Adrenal gland (tissue), 12 donors: ENCODE results near the gene KPNA3. TPM values are rescaled to one million over a fixed set of nuclear protein-coding genes. Genes with fewer than 3 reads are reported as not detected.

Experiments used
- DNase-seq, 7 donors: peaks; one replicate each; pipeline ENCODE4 v3.0.0-alpha.2; 2019 to 2020
- H3K27ac ChIP-seq, 5 donors: fragments of 200-600 bp; sonication (generic) in 4 of 5; 1 replicate in 3 of 5; 2 replicates in 2 of 5; pipeline versions ENCODE4 v1.5.1 to v1.8.0; 2016 to 2020; ENCODE audit warnings: mild to moderate bottlenecking in 1 of 5
- H3K27me3 ChIP-seq: fragments of 200-600 bp; 2 replicates; pipeline ENCODE4 v1.8.0; 2021
- H3K36me3 ChIP-seq, 2 donors: fragments of 200-600 bp; replicated peaks in 1 of 2; 1 replicate in 1 of 2; 2 replicates in 1 of 2; pipeline versions ENCODE4 v1.5.1 to v1.8.0; 2018 to 2022
- H3K4me1 ChIP-seq, 2 donors: fragments of 200-600 bp; replicated peaks in 1 of 2; 1 replicate in 1 of 2; 2 replicates in 1 of 2; pipeline versions ENCODE4 v1.5.1 to v1.8.0; 2018 to 2021
- H3K4me3 ChIP-seq, 4 donors: fragments of 200-600 bp; sonication (generic) in 3 of 4; one replicate each; pipeline ENCODE4 v1.5.1; 2016 to 2018
- H3K9me3 ChIP-seq, 3 donors: fragments of 200-600 bp; sonication (generic) in 1 of 3; replicated peaks in 1 of 3; 1 replicate in 2 of 3; 2 replicates in 1 of 3; pipeline versions ENCODE4 v1.5.1 to v1.8.0; 2016 to 2021
- POLR2A ChIP-seq, 2 donors: fragments of 450-650 bp; IDR thresholded peaks; one replicate each; pipeline ENCODE4 v1.6.1; 2017; ENCODE audit warnings: antibody characterized with exemption in 2 of 2, mild to moderate bottlenecking in 2 of 2, moderate library complexity in 1 of 2
- WGBS, 4 donors: extraction: QIAGEN DNeasy Blood & Tissue Kit in 2 of 4; methylation state at CpG; one replicate each; pipeline versions ENCODE4 v1.1.5 to v1.1.7; 2013 to 2017; 5-methylcytosine and 5-hydroxymethylcytosine counted together
- intact Hi-C, 2 donors: fragments of 100-400 bp; cut with DNase I; formaldehyde crosslinking; loops; one replicate each; pipeline versions ENCODE4 v1.14.1 to v1.15.0; 2022 to 2023
- polyA plus RNA-seq, 3 donors: library from polyadenylated mRNA; stranded (reverse); fragments of 200-250 nt in 2 of 3; fragments of 350-450 nt in 1 of 3; fragmentation: Illumina TruSeq in 1 of 3; extraction: RNeasy Lipid Tissue Mini Kit (QIAGEN cat#74804) in 1 of 3; gene quantifications; one replicate each; pipeline ENCODE4 v1.2.3, GENCODE V29; 2013 to 2014
- total RNA-seq, 9 donors: library from RNA; depleted of rRNA in 4 of 9; stranded (reverse); fragments of >200 nt in 4 of 9; fragments of 120-200 nt in 1 of 9; fragmentation: NEBNext Ultra II Directional in 1 of 9; extraction: Animal tissue kit (Norgen Biotek cat#: 25700) in 1 of 9; gene quantifications; one replicate each; pipeline versions ENCODE4 v1.1.0 to v1.2.4, GENCODE V29; 2013 to 2023
- TF ChIP-seq, protein P1 (sequence below), 6 experiments: fragments of 450-650 bp in 4 of 6; fragments of 200-600 bp in 2 of 6; sonication (generic) in 1 of 6; IDR thresholded peaks; 1 replicate in 5 of 6; 2 replicates in 1 of 6; pipeline versions ENCODE4 v1.5.1 to v1.8.0; 2016 to 2021; ENCODE audit warnings: antibody characterized with exemption in 6 of 6, mild to moderate bottlenecking in 2 of 6, moderate library complexity in 1 of 6
- donor health status: healthy with polysubstance abuse.
- donor health status: Bipolar disorder and iron deficiency.
- donor health status: DM: yes; HTN: yes; CAD: no.
- donor health status: DM: no; HTN: no; CAD: no.
- donor health status: DM: no; HTN: no; CAD: no.
- donor health status: DM: yes; HTN: yes; CAD: no.

The KPNA3 gene
- total and polyA plus RNA-seq, 12 donors = 8.6 to 43.8 (median 20.5) TPM

DNA sequence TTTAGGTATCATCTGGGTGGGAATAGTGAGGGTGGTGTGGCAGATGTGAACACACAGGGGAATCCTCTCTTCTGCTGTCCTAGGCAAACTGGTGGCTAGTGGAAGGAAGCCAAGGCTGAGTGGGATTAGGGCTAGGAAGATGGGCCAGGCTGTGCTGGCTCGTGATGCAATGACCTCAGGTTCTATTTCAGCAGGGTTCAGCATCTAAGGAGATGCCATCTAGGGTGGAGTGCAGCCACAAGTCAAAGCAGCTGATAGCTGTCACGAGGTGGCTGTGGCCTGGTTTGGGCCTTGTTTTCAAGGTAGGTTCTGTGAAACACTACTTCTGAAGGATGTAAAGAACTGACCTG lies 142.5 kb downstream of the KPNA3 start:
- intact Hi-C loops = no loop called here

More for the DNA sequence above, 142.5 kb downstream of the KPNA3 start:
- DNase-seq = no peak
- no peaks in the 10 kb centered on the region for H3K36me3 ChIP-seq
- H3K9me3 ChIP-seq = no peaks in the 10 kb centered on the region
- no peak overlapping the region for H3K27ac ChIP-seq
- H3K4me3 ChIP-seq = no peak overlapping the region
- no peaks in the 10 kb centered on the region for H3K27me3 ChIP-seq
- no peaks in the 10 kb centered on the region for H3K4me1 ChIP-seq
- WGBS, 4 donors = 73 to 91% (median 80%) methylated on average over 2 of the region's 2 CpGs
- TF ChIP-seq, protein P1, sequence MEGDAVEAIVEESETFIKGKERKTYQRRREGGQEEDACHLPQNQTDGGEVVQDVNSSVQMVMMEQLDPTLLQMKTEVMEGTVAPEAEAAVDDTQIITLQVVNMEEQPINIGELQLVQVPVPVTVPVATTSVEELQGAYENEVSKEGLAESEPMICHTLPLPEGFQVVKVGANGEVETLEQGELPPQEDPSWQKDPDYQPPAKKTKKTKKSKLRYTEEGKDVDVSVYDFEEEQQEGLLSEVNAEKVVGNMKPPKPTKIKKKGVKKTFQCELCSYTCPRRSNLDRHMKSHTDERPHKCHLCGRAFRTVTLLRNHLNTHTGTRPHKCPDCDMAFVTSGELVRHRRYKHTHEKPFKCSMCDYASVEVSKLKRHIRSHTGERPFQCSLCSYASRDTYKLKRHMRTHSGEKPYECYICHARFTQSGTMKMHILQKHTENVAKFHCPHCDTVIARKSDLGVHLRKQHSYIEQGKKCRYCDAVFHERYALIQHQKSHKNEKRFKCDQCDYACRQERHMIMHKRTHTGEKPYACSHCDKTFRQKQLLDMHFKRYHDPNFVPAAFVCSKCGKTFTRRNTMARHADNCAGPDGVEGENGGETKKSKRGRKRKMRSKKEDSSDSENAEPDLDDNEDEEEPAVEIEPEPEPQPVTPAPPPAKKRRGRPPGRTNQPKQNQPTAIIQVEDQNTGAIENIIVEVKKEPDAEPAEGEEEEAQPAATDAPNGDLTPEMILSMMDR (IDR thresholded peaks at IDR 0.05) = no peak
- TF ChIP-seq POLR2A (IDR thresholded peaks at IDR 0.05) = no peak

Other genes with a start within 250 kb of the KPNA3 start
- 10 to 100 TPM; 11.9 to 87.5 (median 39.5) TPM for gene RCBTB1, start 207.1 kb downstream of the KPNA3 start, total RNA-seq
- gene RCBTB1, start 207.1 kb downstream of the KPNA3 start, polyA plus RNA-seq = 10 to 100 TPM; 11.7 to 25.6 (median 19.6) TPM
- 1 to 10 TPM in 6 of 9 donors, under 1 TPM in 3; 0.18 to 2.9 (median 1.6) TPM for gene ARL11, start 164.2 kb downstream of the KPNA3 start, total RNA-seq
- 1 to 10 TPM in 2 of 3 donors, under 1 TPM in 1; 0.62 to 2.3 (median 1.1) TPM for gene ARL11, start 164.2 kb downstream of the KPNA3 start, polyA plus RNA-seq
- 100 to 1,000 TPM in 7 of 9 donors, 10 to 100 TPM in 2; 45.2 to 302 (median 173) TPM for gene EBPL, start 101.2 kb downstream of the KPNA3 start, total RNA-seq
- 10 to 100 TPM; 47.2 to 98.5 (median 83.4) TPM for gene EBPL, start 101.2 kb downstream of the KPNA3 start, polyA plus RNA-seq
- 10 to 100 TPM in 4 of 9 donors, 1 to 10 TPM in 5; 5.9 to 13.9 (median 8.0) TPM for gene SPRYD7, start 143.7 kb upstream of the KPNA3 start, total RNA-seq
- gene SPRYD7, start 143.7 kb upstream of the KPNA3 start, polyA plus RNA-seq = 10 to 100 TPM in 1 of 3 donors, 1 to 10 TPM in 2; 8.0 to 18.5 (median 8.2) TPM
- 10 to 100 TPM; 13.7 to 28.7 (median 20.4) TPM for gene TRIM13, start 204.4 kb upstream of the KPNA3 start, total RNA-seq
- 10 to 100 TPM; 16.0 to 28.7 (median 23.5) TPM for gene TRIM13, start 204.4 kb upstream of the KPNA3 start, polyA plus RNA-seq
- 1 to 10 TPM in 2 of 9 donors, under 1 TPM in 6, not detected in 1; 0.14 to 2.8 (median 0.66) TPM for gene KCNRG, start 222.8 kb upstream of the KPNA3 start, total RNA-seq
- under 1 TPM; 0.27 to 0.59 (median 0.40) TPM for gene KCNRG, start 222.8 kb upstream of the KPNA3 start, polyA plus RNA-seq